OCI-LY3 (cell line): Measurements from ENCODE around the gene CTSW.

ENCODE experiments used
- EZH2phosphoT487 ChIP-seq: fragments of 200-600 bp; shearing (Covaris generic); IDR thresholded peaks from 2 replicates; pipeline ENCODE4 v1.6.1; 2018; ENCODE audit warnings: antibody characterized with exemption, mixed run types, low read depth
- TF ChIP-seq, protein P1 (sequence below): fragments of 200-600, 300-600 bp; sonication (generic); IDR thresholded peaks from 2 replicates; pipeline ENCODE4 v1.5.1; 2014; ENCODE audit warnings: antibody characterized with exemption, low read length, low read depth

DNA sequence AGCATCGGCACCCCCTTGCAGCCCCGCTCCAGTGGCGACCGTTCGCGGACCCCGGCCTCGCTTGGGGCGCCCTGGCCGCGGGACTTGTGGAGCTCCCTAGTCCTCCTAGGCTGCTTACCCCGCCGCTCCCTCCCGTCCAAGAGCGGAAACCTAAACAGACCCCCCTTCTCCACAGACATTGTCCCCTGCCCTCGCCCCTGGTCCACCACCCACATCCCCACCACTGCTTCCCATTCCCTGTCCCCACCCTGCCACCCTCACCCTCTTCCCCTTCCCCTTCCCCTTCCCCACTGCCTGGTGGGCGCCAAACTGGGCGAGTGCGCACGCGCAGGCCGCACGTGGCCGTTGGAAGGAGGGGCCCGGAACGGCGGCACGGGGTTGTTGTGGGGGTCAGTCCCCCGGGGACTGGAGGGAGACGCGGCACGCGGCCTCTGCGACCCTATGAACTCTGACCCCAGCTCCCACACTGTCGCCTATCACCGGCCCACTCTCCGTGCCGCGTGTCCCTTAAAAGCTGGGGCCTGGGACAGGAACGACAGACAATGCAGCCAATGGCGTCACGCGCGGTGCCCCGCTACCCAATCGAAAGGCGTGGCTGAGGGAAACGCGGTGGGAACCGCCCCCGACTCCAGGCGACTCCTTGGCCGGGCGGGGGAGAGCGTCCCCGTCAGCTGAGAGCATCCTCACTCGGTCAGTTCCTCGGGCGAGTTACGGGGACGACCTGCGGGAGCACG, 46.2 kb upstream of the CTSW start, which contains the start of gene SNX32:
- TF ChIP-seq, protein P1, sequence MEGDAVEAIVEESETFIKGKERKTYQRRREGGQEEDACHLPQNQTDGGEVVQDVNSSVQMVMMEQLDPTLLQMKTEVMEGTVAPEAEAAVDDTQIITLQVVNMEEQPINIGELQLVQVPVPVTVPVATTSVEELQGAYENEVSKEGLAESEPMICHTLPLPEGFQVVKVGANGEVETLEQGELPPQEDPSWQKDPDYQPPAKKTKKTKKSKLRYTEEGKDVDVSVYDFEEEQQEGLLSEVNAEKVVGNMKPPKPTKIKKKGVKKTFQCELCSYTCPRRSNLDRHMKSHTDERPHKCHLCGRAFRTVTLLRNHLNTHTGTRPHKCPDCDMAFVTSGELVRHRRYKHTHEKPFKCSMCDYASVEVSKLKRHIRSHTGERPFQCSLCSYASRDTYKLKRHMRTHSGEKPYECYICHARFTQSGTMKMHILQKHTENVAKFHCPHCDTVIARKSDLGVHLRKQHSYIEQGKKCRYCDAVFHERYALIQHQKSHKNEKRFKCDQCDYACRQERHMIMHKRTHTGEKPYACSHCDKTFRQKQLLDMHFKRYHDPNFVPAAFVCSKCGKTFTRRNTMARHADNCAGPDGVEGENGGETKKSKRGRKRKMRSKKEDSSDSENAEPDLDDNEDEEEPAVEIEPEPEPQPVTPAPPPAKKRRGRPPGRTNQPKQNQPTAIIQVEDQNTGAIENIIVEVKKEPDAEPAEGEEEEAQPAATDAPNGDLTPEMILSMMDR = no peak
- no peak for TF ChIP-seq EZH2phosphoT487
